LHCN-M2 (cell line): ENCODE data around the gene NCOR2. TPM values are rescaled to one million over a fixed set of nuclear protein-coding genes. Genes with fewer than 3 reads are reported as not detected.
A peak's percentile ranks its signal among the peaks of the same experiment; 100 is the strongest.

Experiments used
- DNase-seq: peaks from one replicate; pipeline ENCODE4 v3.0.0-alpha.2; 2012; ENCODE audit warnings: low read depth
- total RNA-seq: library from RNA; depleted of rRNA; stranded (reverse); fragments of >200 nt; gene quantifications from 2 replicates; pipeline ENCODE4 v1.2.3, GENCODE V29; 2014

NCOR2 gene
- total RNA-seq, 1 experiment from 2014 or later, result 79.0 TPM

GRCh38 chr12:124560146-124560890, 7.1 kb downstream of the NCOR2 start:
- DNase-seq, result no peak

- DNase-seq, result no peak
These were observed 8.0 kb downstream of the NCOR2 start for GRCh38 chr12:124559182-124560017.

GRCh38 chr12:124558313-124558712, 9.1 kb downstream of the NCOR2 start:
- no peak for DNase-seq

- no peak for DNase-seq
These were observed 9.7 kb downstream of the NCOR2 start for GRCh38 chr12:124557518-124558223.

- DNase-seq, result no peak
These were observed 10.4 kb downstream of the NCOR2 start for GRCh38 chr12:124556896-124557501.

GRCh38 chr12:124556074-124556466, 11.3 kb downstream of the NCOR2 start:
- DNase-seq, result no peak

GRCh38 chr12:124555168-124556073, 12.0 kb downstream of the NCOR2 start:
- DNase-seq, result no peak

GRCh38 chr12:124554429-124555029, 12.9 kb downstream of the NCOR2 start:
- no peak for DNase-seq

- no peak for DNase-seq
These were observed 13.5 kb downstream of the NCOR2 start for GRCh38 chr12:124553862-124554428.

GRCh38 chr12:124551268-124552144, 15.9 kb downstream of the NCOR2 start:
- DNase-seq, result no peak

- DNase-seq, result peak; percentile 35
These were observed 17.0 kb downstream of the NCOR2 start for GRCh38 chr12:124550123-124551089.

GRCh38 chr12:124549629-124550028, 17.8 kb downstream of the NCOR2 start:
- DNase-seq, result no peak

GRCh38 chr12:124548854-124549378, 18.5 kb downstream of the NCOR2 start:
- DNase-seq, result peak; percentile 70

- DNase-seq, result no peak
These were observed 19.8 kb downstream of the NCOR2 start for GRCh38 chr12:124547626-124548025.

GRCh38 chr12:124545508-124546418, 21.6 kb downstream of the NCOR2 start:
- no peak for DNase-seq

GRCh38 chr12:124544983-124545382, 22.4 kb downstream of the NCOR2 start:
- DNase-seq, result no peak
